HG03175 (cell line): ENCODE results near the gene POU5F1.

Experiments used
- ATAC-seq: cut with Tn5 transposase; IDR thresholded peaks from one replicate; pipeline ENCODE4 v1.9.1; 2021; ENCODE audit warnings: mild to moderate bottlenecking, moderate library complexity; ENCODE audit not compliant: unreplicated experiment

POU5F1 gene

DNA sequence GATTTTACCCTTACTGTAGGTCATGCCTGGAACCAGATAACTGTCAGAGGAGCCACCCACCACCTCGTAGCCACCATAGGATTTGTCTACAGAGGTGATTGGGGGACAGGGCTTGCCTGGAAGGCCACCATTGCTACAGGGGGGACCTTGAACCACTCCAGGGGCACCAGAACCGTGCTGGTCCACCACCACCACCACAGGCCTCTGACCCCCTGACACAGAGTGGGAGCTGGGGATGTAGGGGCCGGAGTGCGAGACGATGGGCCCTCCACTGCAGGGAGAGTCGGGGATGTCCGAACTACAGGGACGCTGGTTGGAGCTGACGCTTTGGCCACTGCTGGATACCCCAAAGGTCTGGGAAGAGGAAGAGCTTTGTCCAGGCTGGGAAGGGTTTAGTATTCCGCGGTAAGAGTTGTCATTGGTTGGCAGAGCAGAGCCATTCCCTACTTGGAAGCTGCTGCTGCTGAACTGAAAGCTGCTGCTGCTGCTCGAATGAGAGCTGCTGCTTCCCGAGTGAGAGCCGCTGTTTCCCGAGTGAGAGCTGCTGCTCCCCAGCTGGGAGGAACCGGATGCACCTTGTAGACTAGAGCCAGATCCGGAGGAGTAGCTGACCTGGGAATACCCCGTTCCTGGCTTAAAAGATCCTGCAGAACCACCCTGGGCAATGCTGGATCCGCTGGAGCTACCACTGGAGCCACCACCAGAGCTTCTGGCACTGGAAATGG lies 53.7 kb downstream of the POU5F1 start:
- ATAC-seq: no peak

DNA sequence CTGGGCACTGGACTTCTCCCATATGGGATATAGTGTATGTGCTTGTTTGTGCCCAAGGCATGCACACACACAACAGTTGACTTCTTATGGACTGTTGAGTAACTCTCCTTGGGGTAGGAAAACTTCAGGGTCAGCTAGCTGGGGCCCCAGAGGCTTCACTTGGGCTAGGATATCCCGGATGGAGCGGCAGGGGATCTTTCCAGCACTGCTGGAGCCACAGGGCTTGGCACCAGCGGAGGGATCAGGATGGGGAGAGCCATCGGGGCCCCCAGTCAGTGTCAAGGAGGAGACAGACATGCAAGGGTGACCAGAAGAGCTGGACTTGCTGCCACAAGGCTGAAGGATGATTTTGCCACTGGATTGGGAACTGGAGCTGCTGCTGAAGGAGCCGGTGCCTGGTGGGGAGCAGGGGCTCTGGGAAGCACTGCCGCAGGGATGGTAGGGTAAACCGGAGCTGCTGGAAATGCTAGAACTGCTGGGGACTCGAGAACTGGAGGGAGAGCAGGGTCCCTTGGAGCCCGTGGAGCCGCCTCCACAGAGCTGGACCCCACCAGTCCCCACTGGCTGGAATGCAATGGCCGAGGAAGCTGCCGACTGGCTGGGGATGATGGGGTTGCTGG lies 54.4 kb downstream of the POU5F1 start:
- no peak for ATAC-seq

DNA sequence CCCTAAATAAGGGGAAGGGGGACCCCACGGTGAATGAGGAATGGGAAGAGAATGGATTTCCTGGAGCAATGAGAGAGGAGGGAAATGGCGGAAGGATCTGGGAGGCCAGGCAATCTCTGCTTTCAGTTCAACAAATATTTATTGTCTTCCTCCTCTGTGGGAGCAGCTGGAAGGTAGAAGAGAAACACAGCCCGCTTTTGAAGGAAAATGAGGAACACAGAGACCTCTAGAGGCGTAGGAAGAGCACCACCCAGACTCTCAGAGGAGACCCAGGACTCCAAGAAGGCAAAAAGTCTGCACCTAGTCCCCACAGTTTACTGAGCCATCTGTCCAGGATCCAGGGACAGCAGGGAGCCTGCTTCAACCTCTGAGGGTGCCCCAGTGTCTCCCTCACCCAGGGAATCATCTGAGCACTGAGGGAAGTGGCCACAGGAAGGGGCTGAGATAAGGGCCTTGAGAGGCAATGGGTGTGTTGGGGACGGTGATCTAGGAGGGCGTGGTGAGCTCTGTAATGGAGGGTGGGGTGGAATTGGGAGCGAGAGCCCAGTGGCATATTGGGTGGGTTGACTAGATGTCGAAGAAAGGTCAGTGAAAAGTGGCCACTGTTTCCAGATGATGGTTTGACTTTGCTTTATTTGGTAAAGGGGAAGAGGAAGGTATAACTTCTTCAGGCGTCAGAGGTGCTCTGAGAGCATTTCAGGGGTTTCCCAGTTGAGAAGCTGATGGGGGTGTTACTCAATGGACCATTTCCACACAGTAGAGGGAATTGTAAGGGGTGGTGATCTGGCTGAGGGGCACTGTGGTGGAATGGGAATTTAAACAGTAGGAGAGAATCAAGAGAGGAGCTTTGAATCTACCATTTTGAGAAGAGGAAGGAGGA lies 55.3 kb downstream of the POU5F1 start:
- no peak for ATAC-seq

DNA sequence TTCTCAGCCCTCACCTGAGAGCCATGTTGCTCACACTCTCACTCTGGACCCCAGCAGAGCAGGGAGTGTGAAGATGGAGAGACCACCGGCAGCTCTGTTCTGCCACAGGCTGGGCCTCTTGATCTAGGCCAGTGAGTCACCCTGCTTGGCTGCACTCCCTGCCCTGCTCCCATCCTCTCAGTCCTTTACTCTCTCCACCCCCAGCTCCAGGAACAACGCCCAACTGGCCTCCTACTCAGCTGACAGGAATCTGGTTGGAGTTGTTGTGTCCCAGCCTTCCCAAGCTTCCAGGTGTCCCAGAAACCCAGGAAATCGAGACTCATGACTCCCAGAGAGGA lies 56.0 kb downstream of the POU5F1 start, which contains the start of gene PSORS1C1:
Gene PSORS1C1 (plus strand): TSS at position 260 of the 338 bp plus-strand sequence. CDS start 14,833 bp downstream, outside the sequence.
- no peak for ATAC-seq
